Central memory CD8-positive, alpha-beta T cell (primary cell): ENCODE results near the gene EFCAB6.

Experiments used
- ATAC-seq: fragments of 150-1000 bp; cut with Tn5 transposase; replicated peaks from 2 replicates; pipeline ENCODE4 v1.10.0; 2022; ENCODE audit warnings: mild to moderate bottlenecking, moderate FRiP score, moderate number of reproducible peaks; ENCODE audit not compliant: poor library complexity, severe bottlenecking; ENCODE audit errors: extremely low read depth
- DNase-seq, 2 donors: peaks; one replicate each; pipeline ENCODE4 v3.0.0; 2021; ENCODE audit warnings: low spot score in 2 of 2
- H3K27ac Mint-ChIP-seq: one replicate; pipeline ENCODE4 v1.8.0; 2022; ENCODE audit warnings: low read depth, mild to moderate bottlenecking, moderate library complexity, mixed read lengths
- H3K27me3 Mint-ChIP-seq: one replicate; pipeline ENCODE4 v1.8.0; 2022; ENCODE audit warnings: mixed read lengths
- H3K36me3 Mint-ChIP-seq: one replicate; pipeline ENCODE4 v1.8.0; 2022; ENCODE audit warnings: mild to moderate bottlenecking, moderate library complexity, mixed read lengths; ENCODE audit not compliant: insufficient read depth
- H3K4me1 Mint-ChIP-seq: one replicate; pipeline ENCODE4 v1.8.0; 2022; ENCODE audit warnings: mixed read lengths
- H3K4me3 Mint-ChIP-seq: one replicate; pipeline ENCODE4 v1.8.0; 2022; ENCODE audit warnings: mild to moderate bottlenecking, moderate library complexity, mixed read lengths
- H3K9me3 Mint-ChIP-seq: one replicate; pipeline ENCODE4 v1.8.0; 2022; ENCODE audit warnings: mixed read lengths

Gene EFCAB6

GRCh38 chr22:43553451-43554258 is 258.4 kb downstream of the EFCAB6 start:
- H3K27me3 Mint-ChIP-seq, result peaks cover 31% of the 10 kb centered on the region
- no peak overlapping the region for H3K4me3 Mint-ChIP-seq
- H3K4me1 Mint-ChIP-seq, result no peaks in the 10 kb centered on the region
- ATAC-seq (no peak), DNase-seq (no peak)
- no peak overlapping the region for H3K27ac Mint-ChIP-seq
- H3K36me3 Mint-ChIP-seq, result no peaks in the 10 kb centered on the region
- H3K9me3 Mint-ChIP-seq, result no peaks in the 10 kb centered on the region

DNA sequence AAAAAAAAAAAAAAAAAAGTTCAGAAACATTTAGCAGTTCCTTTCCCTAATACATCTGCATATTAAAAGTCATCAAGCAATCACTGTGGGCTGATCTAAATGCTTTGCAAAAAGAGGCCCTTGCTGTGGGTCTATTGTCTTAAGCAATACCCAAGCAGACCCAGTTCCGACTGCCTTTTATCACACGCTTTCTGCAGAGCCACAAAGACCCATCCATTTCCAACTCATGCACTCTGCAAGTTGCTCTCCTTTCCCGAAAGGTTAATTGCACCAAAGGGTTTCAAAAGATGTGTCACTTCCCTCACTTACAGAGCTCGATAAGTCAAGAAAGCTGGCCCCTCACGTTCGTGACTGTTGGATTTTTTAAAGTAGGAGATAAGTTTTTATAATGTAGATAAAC is 261.4 kb downstream of the EFCAB6 start:
- Mint-ChIP-seq H3K4me3 (no peak overlapping the region), H3K27ac (no peak overlapping the region), H3K27me3 (peaks cover 43% of the 10 kb centered on the region), H3K9me3 (no peaks in the 10 kb centered on the region), H3K4me1 (no peaks in the 10 kb centered on the region), H3K36me3 (no peaks in the 10 kb centered on the region)
- ATAC-seq (no peak), DNase-seq (no peak)

GRCh38 chr22:43550024-43550620 is 262.0 kb downstream of the EFCAB6 start:
- ATAC-seq (no peak), DNase-seq (no peak)
- H3K27me3 Mint-ChIP-seq, result peaks cover 38% of the 10 kb centered on the region
- no peaks in the 10 kb centered on the region for H3K4me1 Mint-ChIP-seq
- H3K27ac Mint-ChIP-seq, result no peak overlapping the region
- H3K36me3 Mint-ChIP-seq, result no peaks in the 10 kb centered on the region
- H3K4me3 Mint-ChIP-seq, result no peak overlapping the region
- no peaks in the 10 kb centered on the region for H3K9me3 Mint-ChIP-seq

GRCh38 chr22:43546186-43546585 is 265.9 kb downstream of the EFCAB6 start:
- Mint-ChIP-seq H3K9me3 (no peaks in the 10 kb centered on the region), H3K27ac (no peak overlapping the region), H3K27me3 (peaks cover 49% of the 10 kb centered on the region), H3K4me1 (no peaks in the 10 kb centered on the region), H3K4me3 (no peak overlapping the region), H3K36me3 (no peaks in the 10 kb centered on the region)
- DNase-seq (no peak), ATAC-seq (no peak)

GRCh38 chr22:43544289-43544673 is 267.8 kb downstream of the EFCAB6 start:
- no peaks in the 10 kb centered on the region for H3K36me3 Mint-ChIP-seq
- peaks cover 59% of the 10 kb centered on the region for H3K27me3 Mint-ChIP-seq
- H3K4me3 Mint-ChIP-seq, result no peak overlapping the region
- no peaks in the 10 kb centered on the region for H3K4me1 Mint-ChIP-seq
- H3K9me3 Mint-ChIP-seq, result no peaks in the 10 kb centered on the region
- no peak for ATAC-seq
- no peak overlapping the region for H3K27ac Mint-ChIP-seq
- no peak for DNase-seq

GRCh38 chr22:43543522-43544288 is 268.4 kb downstream of the EFCAB6 start:
- no peak overlapping the region for H3K4me3 Mint-ChIP-seq
- H3K27me3 Mint-ChIP-seq, result peaks cover 65% of the 10 kb centered on the region
- no peak for DNase-seq
- no peak for ATAC-seq
- no peaks in the 10 kb centered on the region for H3K4me1 Mint-ChIP-seq
- no peaks in the 10 kb centered on the region for H3K36me3 Mint-ChIP-seq
- no peak overlapping the region for H3K27ac Mint-ChIP-seq
- H3K9me3 Mint-ChIP-seq, result no peaks in the 10 kb centered on the region

GRCh38 chr22:43542681-43543521 is 269.2 kb downstream of the EFCAB6 start:
- no peak overlapping the region for H3K4me3 Mint-ChIP-seq
- no peaks in the 10 kb centered on the region for H3K4me1 Mint-ChIP-seq
- no peaks in the 10 kb centered on the region for H3K9me3 Mint-ChIP-seq
- no peak overlapping the region for H3K27ac Mint-ChIP-seq
- H3K27me3 Mint-ChIP-seq, result peaks cover 73% of the 10 kb centered on the region
- no peaks in the 10 kb centered on the region for H3K36me3 Mint-ChIP-seq
- DNase-seq, result no peak
- ATAC-seq, result no peak

DNA sequence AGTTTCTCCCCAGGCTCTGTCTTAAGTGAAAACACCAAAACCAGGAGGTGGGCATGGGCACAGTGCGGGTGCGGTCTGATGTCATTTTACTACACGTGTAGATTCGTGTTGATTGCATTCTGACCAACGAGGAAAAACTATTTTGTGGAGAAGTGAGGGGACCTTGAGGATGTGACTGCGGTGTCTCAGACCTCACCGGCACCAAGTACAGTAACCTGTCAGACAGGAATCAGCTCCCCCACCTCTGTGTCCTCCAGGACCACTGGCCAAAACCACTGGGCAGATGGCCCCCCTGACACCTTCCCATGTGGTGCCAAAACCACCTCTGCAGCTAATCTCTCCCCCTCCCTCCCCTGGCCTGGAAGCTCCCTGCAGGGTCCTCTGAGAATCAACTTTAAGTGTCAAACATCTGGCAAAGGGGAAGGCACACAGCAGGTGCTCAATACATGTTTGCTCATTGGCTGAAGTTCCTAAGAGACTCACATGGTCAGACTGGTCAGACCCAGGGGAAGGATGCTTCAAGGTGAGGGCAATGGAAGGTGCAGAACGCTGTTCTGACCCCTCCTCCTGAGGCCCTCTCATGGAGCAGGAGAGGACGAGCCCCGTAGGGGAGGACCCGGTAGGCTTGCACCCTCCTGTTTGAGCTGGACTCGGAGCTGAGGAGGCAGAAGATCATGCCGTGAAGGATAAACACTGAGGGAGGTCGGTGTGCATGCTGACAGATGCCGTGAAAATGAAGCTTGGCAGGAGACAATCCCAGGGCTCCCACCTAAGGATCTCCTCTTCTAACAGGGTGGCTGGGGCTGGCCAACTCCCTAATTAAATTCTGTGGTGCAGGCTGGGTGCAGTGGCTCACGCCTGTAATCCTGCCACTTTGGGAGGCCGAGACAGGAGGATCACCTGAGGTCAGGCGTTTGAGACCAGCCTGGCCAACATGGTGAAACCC is 270.4 kb downstream of the EFCAB6 start:
- Mint-ChIP-seq H3K4me1 (no peaks in the 10 kb centered on the region), H3K27ac (no peak overlapping the region), H3K27me3 (peaks cover 77% of the 10 kb centered on the region), H3K36me3 (no peaks in the 10 kb centered on the region), H3K9me3 (no peaks in the 10 kb centered on the region), H3K4me3 (no peak overlapping the region)
- no peak for ATAC-seq
- DNase-seq, result no peak

- Mint-ChIP-seq H3K27ac (no peak overlapping the region), H3K27me3 (peaks cover 77% of the 10 kb centered on the region), H3K9me3 (no peaks in the 10 kb centered on the region), H3K4me3 (no peak overlapping the region), H3K36me3 (no peaks in the 10 kb centered on the region), H3K4me1 (no peaks in the 10 kb centered on the region)
- no peak for ATAC-seq
- DNase-seq, result no peak
These were observed 271.1 kb downstream of the EFCAB6 start for GRCh38 chr22:43541022-43541421.

GRCh38 chr22:43540529-43540923 is 271.6 kb downstream of the EFCAB6 start:
- Mint-ChIP-seq H3K27me3 (peaks cover 78% of the 10 kb centered on the region), H3K9me3 (no peaks in the 10 kb centered on the region), H3K4me1 (no peaks in the 10 kb centered on the region), H3K36me3 (no peaks in the 10 kb centered on the region), H3K4me3 (no peak overlapping the region), H3K27ac (no peak overlapping the region)
- DNase-seq (no peak), ATAC-seq (no peak)

DNA sequence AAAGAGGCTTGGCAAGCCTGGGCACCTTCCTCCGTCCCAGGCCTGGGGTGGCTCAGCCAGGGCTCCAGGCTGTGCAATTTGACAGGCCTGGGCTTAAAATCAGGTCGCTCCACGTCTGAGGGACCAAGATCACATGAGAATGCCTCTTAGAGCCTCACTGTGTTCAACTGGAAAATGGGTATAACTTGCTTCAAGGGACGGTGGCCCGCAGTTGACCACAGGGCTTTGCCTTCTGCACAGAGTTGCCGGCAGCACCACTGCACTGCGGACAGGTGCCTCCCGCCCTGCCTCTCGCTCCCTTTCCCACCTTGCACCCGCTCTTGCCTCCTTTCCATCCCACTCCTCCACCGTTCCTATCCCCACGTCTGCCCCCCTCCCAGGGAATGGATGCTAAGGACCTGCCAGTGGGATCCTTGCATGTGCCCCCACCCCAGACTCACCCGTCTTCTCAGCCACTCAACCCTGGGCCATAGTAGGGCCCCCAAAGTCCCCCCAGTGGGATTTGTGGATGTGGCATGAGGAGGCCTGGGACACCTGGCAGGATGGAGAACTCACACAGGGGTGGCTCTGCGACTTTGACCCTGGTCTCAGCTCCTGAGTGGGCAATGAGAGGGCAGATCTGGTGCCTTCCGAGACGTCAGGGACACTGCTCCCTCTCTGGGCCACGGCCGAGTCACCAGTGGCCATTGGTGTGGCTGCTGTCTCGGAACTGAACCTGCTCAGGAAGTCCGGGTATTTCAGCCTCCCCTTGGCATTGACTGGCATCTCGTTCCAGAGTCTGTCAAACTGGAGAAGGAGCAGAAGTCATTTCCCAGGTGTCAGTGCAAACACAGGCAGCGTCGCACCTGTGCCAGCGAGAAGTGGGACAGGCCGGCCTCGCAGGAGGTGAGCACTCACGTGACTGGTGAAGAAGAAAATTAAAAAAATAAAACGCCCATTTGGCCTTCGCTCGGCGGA is 272.3 kb downstream of the EFCAB6 start:
- peaks cover 85% of the 10 kb centered on the region for H3K27me3 Mint-ChIP-seq
- no peak for ATAC-seq
- no peak for DNase-seq
- no peak overlapping the region for H3K4me3 Mint-ChIP-seq
- H3K4me1 Mint-ChIP-seq, result no peaks in the 10 kb centered on the region
- H3K36me3 Mint-ChIP-seq, result no peaks in the 10 kb centered on the region
- no peak overlapping the region for H3K27ac Mint-ChIP-seq
- H3K9me3 Mint-ChIP-seq, result no peaks in the 10 kb centered on the region
